Eye (tissue), 1 donor: ENCODE data around the gene MICU1.

Experiments used
- DNase-seq: peaks from one replicate; pipeline ENCODE4 v3.0.0-alpha.2; 2015

The MICU1 gene

GRCh38 chr10:72323108-72323749 is 302.6 kb downstream of the MICU1 start:
- no peak for DNase-seq

- DNase-seq = peak; percentile 12
Observed at GRCh38 chr10:72322280-72323058, 303.4 kb downstream of the MICU1 start.

GRCh38 chr10:72322030-72322279 is 303.9 kb downstream of the MICU1 start:
- no peak for DNase-seq

- peak; percentile 35 for DNase-seq
Observed at GRCh38 chr10:72321248-72322029, 304.4 kb downstream of the MICU1 start.

GRCh38 chr10:72320676-72321247 is 305.1 kb downstream of the MICU1 start:
- peak; percentile 92 for DNase-seq

- DNase-seq = peak; percentile 87
Observed at GRCh38 chr10:72319416-72320254, 306.2 kb downstream of the MICU1 start.

GRCh38 chr10:72318418-72319262 is 307.2 kb downstream of the MICU1 start:
- peak; percentile 39 for DNase-seq
